Measurements from ENCODE around the gene ASB3.

ASB3 gene

DNA sequence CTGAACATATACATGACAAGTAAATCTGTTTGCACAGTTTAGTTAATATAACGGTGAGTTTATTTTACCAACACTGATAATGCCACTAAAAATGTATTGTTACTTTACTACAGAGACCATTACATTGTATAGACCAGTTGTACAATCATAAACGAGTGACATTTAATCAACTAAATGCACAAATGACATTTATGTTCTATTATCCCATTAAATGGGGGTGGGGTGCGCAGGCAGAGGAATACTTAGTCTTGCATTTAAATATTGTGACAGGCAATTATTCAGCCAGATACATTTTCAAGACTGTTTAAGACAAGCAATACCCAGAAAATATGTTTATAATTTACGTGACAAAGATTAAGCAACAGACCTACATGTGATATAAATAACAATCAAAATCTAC, 91.2 kb downstream of the ASB3 start:
- TF ChIP-seq ZXDB (tag by site-specific recombination; IDR thresholded peaks at IDR 0.05) = no peak
- no peak for TF ChIP-seq ZFP3 (tag by site-specific recombination; IDR thresholded peaks at IDR 0.05; ENCODE audit: low read depth)
- TF ChIP-seq ZNF19 (tag by site-specific recombination; IDR thresholded peaks at IDR 0.05; ENCODE audit: low read depth) = no peak
- TF ChIP-seq, protein P1, sequence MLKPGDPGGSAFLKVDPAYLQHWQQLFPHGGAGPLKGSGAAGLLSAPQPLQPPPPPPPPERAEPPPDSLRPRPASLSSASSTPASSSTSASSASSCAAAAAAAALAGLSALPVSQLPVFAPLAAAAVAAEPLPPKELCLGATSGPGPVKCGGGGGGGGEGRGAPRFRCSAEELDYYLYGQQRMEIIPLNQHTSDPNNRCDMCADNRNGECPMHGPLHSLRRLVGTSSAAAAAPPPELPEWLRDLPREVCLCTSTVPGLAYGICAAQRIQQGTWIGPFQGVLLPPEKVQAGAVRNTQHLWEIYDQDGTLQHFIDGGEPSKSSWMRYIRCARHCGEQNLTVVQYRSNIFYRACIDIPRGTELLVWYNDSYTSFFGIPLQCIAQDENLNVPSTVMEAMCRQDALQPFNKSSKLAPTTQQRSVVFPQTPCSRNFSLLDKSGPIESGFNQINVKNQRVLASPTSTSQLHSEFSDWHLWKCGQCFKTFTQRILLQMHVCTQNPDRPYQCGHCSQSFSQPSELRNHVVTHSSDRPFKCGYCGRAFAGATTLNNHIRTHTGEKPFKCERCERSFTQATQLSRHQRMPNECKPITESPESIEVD (tag by site-specific recombination; IDR thresholded peaks at IDR 0.05) = peak; percentile 22; the same call in 1 of the 2 replicates
- TF ChIP-seq BCL11A (tag by site-specific recombination; IDR thresholded peaks at IDR 0.05; ENCODE audit: low read depth) = no peak
- no peak for TF ChIP-seq ZNF704 (tag by site-specific recombination; IDR thresholded peaks at IDR 0.05)
- peaks cover 0 to 21% of the 10 kb centered on the region in 2 experiments; a peak in 1 of 3 replicates for H3K36me3 ChIP-seq (ENCODE audit: control insufficient read depth in 2 of 2, insufficient read depth in 1 of 2, low read length in 2 of 2)
- H3K4me1 ChIP-seq (ENCODE audit: control insufficient read depth, insufficient read depth, low read length) = no peaks in the 10 kb centered on the region
- no peak overlapping the region for H3K27ac ChIP-seq (ENCODE audit: extremely low read depth, low read depth, low read length)
- ChIA-PET CTCF (interaction anchor here (0.5 kb wide), 1 partner anchor 13 kb away, joined by 3 read pairs; no protein-coding TSS in a partner anchor), POLR2A (no interaction called here)
- H3K9me3 ChIP-seq (ENCODE audit: control insufficient read depth, insufficient read depth, low read depth, low read length) = no peaks in the 10 kb centered on the region
- no peak overlapping the region for H3K4me3 ChIP-seq (ENCODE audit: low read depth, low read length)

DNA sequence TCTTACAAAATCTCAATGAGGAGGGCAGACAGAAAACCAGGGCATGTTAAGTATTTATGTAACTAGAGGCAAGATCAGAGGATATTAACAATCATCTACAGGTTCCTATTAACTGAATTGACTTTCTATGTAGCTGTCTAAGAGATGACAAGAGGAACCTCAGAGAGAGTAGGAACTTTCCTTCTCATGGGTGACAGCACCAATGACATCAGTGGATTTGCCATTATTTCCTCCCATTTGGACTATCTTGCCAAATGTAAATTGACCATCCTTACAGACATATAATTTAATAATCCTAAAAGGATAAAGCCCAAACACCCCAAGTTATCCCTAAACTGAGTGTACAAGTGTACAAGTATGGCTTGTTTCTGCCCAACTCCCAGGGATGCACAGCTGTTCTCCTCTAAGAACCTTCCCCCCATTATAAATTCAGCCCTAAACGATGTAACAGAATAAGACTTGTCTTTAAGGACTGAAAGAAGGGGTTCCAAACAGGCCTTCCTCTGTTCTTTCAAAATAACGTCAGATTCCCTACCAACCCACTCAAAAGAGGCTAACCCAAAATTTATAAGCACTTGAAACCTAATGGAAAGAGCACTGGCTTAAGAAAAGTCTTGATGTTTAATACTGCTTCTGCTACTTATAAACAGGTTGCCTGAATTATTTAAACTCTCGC, 92.5 kb downstream of the ASB3 start:
- H3K27ac ChIP-seq (ENCODE audit: extremely low read depth, low read depth, low read length) = no peak overlapping the region
- no peak overlapping the region for H3K4me3 ChIP-seq (ENCODE audit: low read depth, low read length)
- CTCF ChIA-PET = interaction anchor here (0.7 kb wide), 1 partner anchor 16 kb away, joined by 4 read pairs; no protein-coding TSS in a partner anchor
- POLR2A ChIA-PET = no interaction called here
- peaks cover 0 to 15% of the 10 kb centered on the region in 2 experiments; a peak in 1 of 3 replicates for H3K36me3 ChIP-seq (ENCODE audit: control insufficient read depth in 2 of 2, insufficient read depth in 1 of 2, low read length in 2 of 2)
- H3K4me1 ChIP-seq (ENCODE audit: control insufficient read depth, insufficient read depth, low read length) = no peaks in the 10 kb centered on the region
- TF ChIP-seq ZNF248 (tag by site-specific recombination; IDR thresholded peaks at IDR 0.05) = no peak
- no peaks in the 10 kb centered on the region for H3K9me3 ChIP-seq (ENCODE audit: control insufficient read depth, insufficient read depth, low read depth, low read length)

GRCh38 chr2:53690876-53691275, 95.9 kb downstream of the ASB3 start:
- ChIA-PET CTCF (no interaction called here), POLR2A (no interaction called here)
- Histone ChIP-seq H3K36me3 (ENCODE audit: control insufficient read depth in 2 of 2, insufficient read depth in 1 of 2, low read length in 2 of 2) (peaks cover 0 to 19% of the 10 kb centered on the region in 2 experiments; a peak in 1 of 3 replicates), H3K9me3 (ENCODE audit: control insufficient read depth, insufficient read depth, low read depth, low read length) (no peaks in the 10 kb centered on the region), H3K4me1 (ENCODE audit: control insufficient read depth, insufficient read depth, low read length) (no peaks in the 10 kb centered on the region), H3K4me3 (ENCODE audit: low read depth, low read length) (no peak overlapping the region), H3K27ac (ENCODE audit: extremely low read depth, low read depth, low read length) (no peak overlapping the region)
- TF ChIP-seq ZNF560 (tag by site-specific recombination; IDR thresholded peaks at IDR 0.05; ENCODE audit: borderline replicate concordance) = no peak
- TF ChIP-seq ZFHX2 (tag by site-specific recombination; conservative IDR thresholded peaks at IDR 0.05) = no peak
- no peak for TF ChIP-seq KLF10 (tag by site-specific recombination; IDR thresholded peaks at IDR 0.05)
- TF ChIP-seq ZNF350 (tag by site-specific recombination; IDR thresholded peaks at IDR 0.05) = no peak
- TF ChIP-seq TSHZ1 (tag by site-specific recombination; IDR thresholded peaks at IDR 0.05; ENCODE audit: borderline replicate concordance) = no peak
- no peak for TF ChIP-seq SALL2 (tag by site-specific recombination; IDR thresholded peaks at IDR 0.05; ENCODE audit: borderline replicate concordance)
- TF ChIP-seq REST (tag by site-specific recombination; IDR thresholded peaks at IDR 0.05) = no peak
- no peak for TF ChIP-seq ZNF76 (tag by site-specific recombination; IDR thresholded peaks at IDR 0.05; ENCODE audit: borderline replicate concordance, low read depth)
- no peak for TF ChIP-seq ZNF223 (tag by site-specific recombination; IDR thresholded peaks at IDR 0.05)

Data from HEK293 (cell line).